WTC11 (cell line): Measurements from ENCODE around the gene ERH. TPM values are rescaled to one million over a fixed set of nuclear protein-coding genes. Genes with fewer than 3 reads are reported as not detected.
"Not testable (repeated sequence)": the region's sequence is repeated elsewhere in the genome, so short reads cannot be mapped to it uniquely, and the experiment has no call there.

ENCODE experiments used
- ATAC-seq: fragments of 200-7000 bp; cut with Tn5 transposase; 2 replicates; pipeline ENCODE4 v1.10.0; 2021; ENCODE audit warnings: mild to moderate bottlenecking, moderate library complexity
- CTCF ChIA-PET: fragments of 300-600 bp; sonication (Branson Sonifier 250); formaldehyde crosslinking; loops from one replicate; lab custom pipeline; 2021; ENCODE audit warnings: antibody characterized with exemption; lab: Charles Lee
- POLR2A ChIA-PET: fragments of 350-600 bp; sonication (Branson Sonifier 250); formaldehyde crosslinking; loops from one replicate; lab custom pipeline; 2021; ENCODE audit warnings: antibody characterized with exemption; lab: Charles Lee
- DNase-seq: peaks from one replicate; pipeline ENCODE4 v3.0.0; 2021; ENCODE audit warnings: low spot score
- H3K27ac Mint-ChIP-seq: 2 replicates; pipeline ENCODE4 v1.8.0; 2021; ENCODE audit warnings: mixed read lengths
- H3K27me3 Mint-ChIP-seq: 2 replicates; pipeline ENCODE4 v1.8.0; 2021; ENCODE audit warnings: low read depth, mild to moderate bottlenecking, moderate library complexity, mixed read lengths
- H3K36me3 Mint-ChIP-seq: 2 replicates; pipeline ENCODE4 v1.8.0; 2021; ENCODE audit warnings: mixed read lengths
- H3K4me1 Mint-ChIP-seq: 2 replicates; pipeline ENCODE4 v1.8.0; 2022; ENCODE audit warnings: mixed read lengths
- H3K4me3 Mint-ChIP-seq: 2 replicates; pipeline ENCODE4 v1.8.0; 2021; ENCODE audit warnings: mild to moderate bottlenecking, moderate library complexity, mixed read lengths
- H3K9me3 Mint-ChIP-seq: 2 replicates; pipeline ENCODE4 v1.8.0; 2021; ENCODE audit warnings: mixed read lengths
- EMX1 ChIP-seq: fragments of 250-450 bp; sonication (Bioruptor Pico); IDR thresholded peaks from 2 replicates; pipeline ENCODE4 v1.8.0; 2021; ENCODE audit warnings: mild to moderate bottlenecking
- KAT7 ChIP-seq: sonication (generic); formaldehyde crosslinking; IDR thresholded peaks from 2 replicates; pipeline ENCODE4 v1.8.1; 2023; ENCODE audit warnings: missing genetic modification reagents, mild to moderate bottlenecking, borderline replicate concordance
- NFATC4 ChIP-seq: fragments of 250-450 bp; sonication (Bioruptor Pico); IDR thresholded peaks from 2 replicates; pipeline ENCODE4 v1.9.0; 2021; ENCODE audit warnings: mild to moderate bottlenecking
- NR1H2 ChIP-seq: sonication (generic); formaldehyde crosslinking; IDR thresholded peaks from 2 replicates; pipeline ENCODE4 v1.9.0; 2021; ENCODE audit warnings: mild to moderate bottlenecking, moderate library complexity, missing genetic modification reagents
- NR2C2 ChIP-seq: sonication (generic); formaldehyde crosslinking; IDR thresholded peaks from 2 replicates; pipeline ENCODE4 v1.8.0; 2022; ENCODE audit warnings: mild to moderate bottlenecking, missing genetic modification reagents
- OVOL2 ChIP-seq: fragments of 250-450 bp; sonication (Bioruptor Pico); IDR thresholded peaks from 2 replicates; pipeline ENCODE4 v1.9.0; 2021; ENCODE audit warnings: mild to moderate bottlenecking, borderline replicate concordance
- PRRX2 ChIP-seq: fragments of 250-450 bp; sonication (Bioruptor Pico); IDR thresholded peaks from 2 replicates; pipeline ENCODE4 v1.8.0; 2021; ENCODE audit warnings: mild to moderate bottlenecking
- TCF7 ChIP-seq: sonication (generic); formaldehyde crosslinking; IDR thresholded peaks from 2 replicates; pipeline ENCODE4 v1.8.0; 2022; ENCODE audit warnings: mild to moderate bottlenecking, low read depth, missing genetic modification reagents, moderate library complexity
- ZNF232 ChIP-seq: sonication (generic); formaldehyde crosslinking; IDR thresholded peaks from 2 replicates; pipeline ENCODE4 v1.8.0; 2022; ENCODE audit warnings: mild to moderate bottlenecking, missing genetic modification reagents
- ZNF263 ChIP-seq: sonication (generic); formaldehyde crosslinking; IDR thresholded peaks from 2 replicates; pipeline ENCODE4 v1.8.1; 2022; ENCODE audit warnings: low read depth, mild to moderate bottlenecking, moderate library complexity, missing genetic modification reagents
- ZNF281 ChIP-seq: sonication (generic); formaldehyde crosslinking; IDR thresholded peaks from 2 replicates; pipeline ENCODE4 v1.8.0; 2023; ENCODE audit warnings: mild to moderate bottlenecking, missing genetic modification reagents
- ZNF425 ChIP-seq: fragments of 250-450 bp; sonication (Bioruptor Pico); conservative IDR thresholded peaks from 2 replicates; pipeline ENCODE4 v1.9.0; 2021; ENCODE audit warnings: mild to moderate bottlenecking
- ZNF671 ChIP-seq: fragments of 250-450 bp; sonication (Bioruptor Pico); IDR thresholded peaks from 2 replicates; pipeline ENCODE4 v1.8.0; 2021; ENCODE audit warnings: mild to moderate bottlenecking
- total RNA-seq: library from RNA; stranded (reverse); gene quantifications from 3 replicates; pipeline ENCODE4 v1.2.3, GENCODE V29; 2021
- TF ChIP-seq, protein P1 (sequence below): sonication (generic); formaldehyde crosslinking; IDR thresholded peaks from 2 replicates; pipeline ENCODE4 v1.8.1; 2022; ENCODE audit warnings: missing genetic modification reagents, borderline replicate concordance
- TF ChIP-seq, protein P2 (sequence below): sonication (generic); formaldehyde crosslinking; IDR thresholded peaks from 2 replicates; pipeline ENCODE4 v1.8.1; 2023; ENCODE audit warnings: mild to moderate bottlenecking, missing genetic modification reagents, moderate library complexity
- TF ChIP-seq, protein P3 (sequence below): sonication (generic); formaldehyde crosslinking; IDR thresholded peaks from 2 replicates; pipeline ENCODE4 v1.8.1; 2023; ENCODE audit warnings: mild to moderate bottlenecking, missing genetic modification reagents, borderline replicate concordance
- TF ChIP-seq, protein P4 (sequence below): sonication (generic); formaldehyde crosslinking; IDR thresholded peaks from 2 replicates; pipeline ENCODE4 v1.8.1; 2022; ENCODE audit warnings: mild to moderate bottlenecking, moderate library complexity, missing genetic modification reagents

The ERH gene
- total RNA-seq, 1 experiment from 2014 or later = 363 TPM

GRCh38 chr14:69395929-69396328 lies 2.2 kb downstream of the ERH start (continued):
- TF ChIP-seq ZNF281 = no peak
- no peak for TF ChIP-seq EMX1 (CRISPR knock-in tag)
- TF ChIP-seq OVOL2 (CRISPR knock-in tag) = no peak
- no peak for TF ChIP-seq ZNF671
- TF ChIP-seq KAT7 (CRISPR knock-in tag) = no peak
- TF ChIP-seq ZNF263 (CRISPR knock-in tag) = no peak
- TF ChIP-seq, protein P1, sequence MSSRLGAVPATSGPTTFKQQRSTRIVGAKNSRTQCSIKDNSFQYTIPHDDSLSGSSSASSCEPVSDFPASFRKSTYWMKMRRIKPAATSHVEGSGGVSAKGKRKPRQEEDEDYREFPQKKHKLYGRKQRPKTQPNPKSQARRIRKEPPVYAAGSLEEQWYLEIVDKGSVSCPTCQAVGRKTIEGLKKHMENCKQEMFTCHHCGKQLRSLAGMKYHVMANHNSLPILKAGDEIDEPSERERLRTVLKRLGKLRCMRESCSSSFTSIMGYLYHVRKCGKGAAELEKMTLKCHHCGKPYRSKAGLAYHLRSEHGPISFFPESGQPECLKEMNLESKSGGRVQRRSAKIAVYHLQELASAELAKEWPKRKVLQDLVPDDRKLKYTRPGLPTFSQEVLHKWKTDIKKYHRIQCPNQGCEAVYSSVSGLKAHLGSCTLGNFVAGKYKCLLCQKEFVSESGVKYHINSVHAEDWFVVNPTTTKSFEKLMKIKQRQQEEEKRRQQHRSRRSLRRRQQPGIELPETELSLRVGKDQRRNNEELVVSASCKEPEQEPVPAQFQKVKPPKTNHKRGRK (CRISPR knock-in tag) = no peak
- no peak for TF ChIP-seq NFATC4
- TF ChIP-seq, protein P2, sequence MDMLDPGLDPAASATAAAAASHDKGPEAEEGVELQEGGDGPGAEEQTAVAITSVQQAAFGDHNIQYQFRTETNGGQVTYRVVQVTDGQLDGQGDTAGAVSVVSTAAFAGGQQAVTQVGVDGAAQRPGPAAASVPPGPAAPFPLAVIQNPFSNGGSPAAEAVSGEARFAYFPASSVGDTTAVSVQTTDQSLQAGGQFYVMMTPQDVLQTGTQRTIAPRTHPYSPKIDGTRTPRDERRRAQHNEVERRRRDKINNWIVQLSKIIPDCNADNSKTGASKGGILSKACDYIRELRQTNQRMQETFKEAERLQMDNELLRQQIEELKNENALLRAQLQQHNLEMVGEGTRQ = no peak

DNA sequence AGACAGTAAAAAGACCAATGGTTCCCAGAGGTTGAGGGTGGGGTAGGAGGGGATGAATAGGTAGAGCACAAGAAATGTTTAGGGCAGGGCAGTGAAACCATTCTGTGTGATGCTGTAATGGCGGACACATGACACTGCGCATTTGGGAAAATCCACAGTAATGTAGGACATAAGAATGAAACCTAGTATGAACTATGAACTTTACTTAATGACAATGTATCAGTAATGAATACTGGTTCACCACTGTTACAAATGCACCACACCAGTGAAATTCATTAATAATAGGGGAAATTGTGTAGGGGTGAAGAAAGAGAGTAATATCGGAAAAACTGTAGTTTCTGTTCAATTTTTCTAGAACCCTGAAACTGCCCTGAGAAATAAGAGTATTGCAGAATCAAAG lies 5.6 kb downstream of the ERH start:
- no peak for ATAC-seq
- peaks cover 84% of the 10 kb centered on the region for H3K36me3 Mint-ChIP-seq
- ChIA-PET CTCF (no interaction called here), POLR2A (no interaction called here)
- no peaks in the 10 kb centered on the region for H3K9me3 Mint-ChIP-seq
- TF ChIP-seq, protein P3, sequence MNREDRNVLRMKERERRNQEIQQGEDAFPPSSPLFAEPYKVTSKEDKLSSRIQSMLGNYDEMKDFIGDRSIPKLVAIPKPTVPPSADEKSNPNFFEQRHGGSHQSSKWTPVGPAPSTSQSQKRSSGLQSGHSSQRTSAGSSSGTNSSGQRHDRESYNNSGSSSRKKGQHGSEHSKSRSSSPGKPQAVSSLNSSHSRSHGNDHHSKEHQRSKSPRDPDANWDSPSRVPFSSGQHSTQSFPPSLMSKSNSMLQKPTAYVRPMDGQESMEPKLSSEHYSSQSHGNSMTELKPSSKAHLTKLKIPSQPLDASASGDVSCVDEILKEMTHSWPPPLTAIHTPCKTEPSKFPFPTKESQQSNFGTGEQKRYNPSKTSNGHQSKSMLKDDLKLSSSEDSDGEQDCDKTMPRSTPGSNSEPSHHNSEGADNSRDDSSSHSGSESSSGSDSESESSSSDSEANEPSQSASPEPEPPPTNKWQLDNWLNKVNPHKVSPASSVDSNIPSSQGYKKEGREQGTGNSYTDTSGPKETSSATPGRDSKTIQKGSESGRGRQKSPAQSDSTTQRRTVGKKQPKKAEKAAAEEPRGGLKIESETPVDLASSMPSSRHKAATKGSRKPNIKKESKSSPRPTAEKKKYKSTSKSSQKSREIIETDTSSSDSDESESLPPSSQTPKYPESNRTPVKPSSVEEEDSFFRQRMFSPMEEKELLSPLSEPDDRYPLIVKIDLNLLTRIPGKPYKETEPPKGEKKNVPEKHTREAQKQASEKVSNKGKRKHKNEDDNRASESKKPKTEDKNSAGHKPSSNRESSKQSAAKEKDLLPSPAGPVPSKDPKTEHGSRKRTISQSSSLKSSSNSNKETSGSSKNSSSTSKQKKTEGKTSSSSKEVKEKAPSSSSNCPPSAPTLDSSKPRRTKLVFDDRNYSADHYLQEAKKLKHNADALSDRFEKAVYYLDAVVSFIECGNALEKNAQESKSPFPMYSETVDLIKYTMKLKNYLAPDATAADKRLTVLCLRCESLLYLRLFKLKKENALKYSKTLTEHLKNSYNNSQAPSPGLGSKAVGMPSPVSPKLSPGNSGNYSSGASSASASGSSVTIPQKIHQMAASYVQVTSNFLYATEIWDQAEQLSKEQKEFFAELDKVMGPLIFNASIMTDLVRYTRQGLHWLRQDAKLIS = no peak
- TF ChIP-seq, protein P4, sequence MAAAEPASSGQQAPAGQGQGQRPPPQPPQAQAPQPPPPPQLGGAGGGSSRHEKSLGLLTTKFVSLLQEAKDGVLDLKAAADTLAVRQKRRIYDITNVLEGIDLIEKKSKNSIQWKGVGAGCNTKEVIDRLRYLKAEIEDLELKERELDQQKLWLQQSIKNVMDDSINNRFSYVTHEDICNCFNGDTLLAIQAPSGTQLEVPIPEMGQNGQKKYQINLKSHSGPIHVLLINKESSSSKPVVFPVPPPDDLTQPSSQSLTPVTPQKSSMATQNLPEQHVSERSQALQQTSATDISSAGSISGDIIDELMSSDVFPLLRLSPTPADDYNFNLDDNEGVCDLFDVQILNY (CRISPR knock-in tag) = no peak
- no peak for TF ChIP-seq NR1H2 (CRISPR knock-in tag)
- TF ChIP-seq TCF7 = no peak
- TF ChIP-seq EMX1 (CRISPR knock-in tag) = no peak
- TF ChIP-seq ZNF425 (CRISPR knock-in tag) = no peak
- TF ChIP-seq ZNF232 (CRISPR knock-in tag) = no peak
- TF ChIP-seq PRRX2 (CRISPR knock-in tag) = no peak
- TF ChIP-seq NR2C2 = no peak
- H3K27me3 Mint-ChIP-seq = no peaks in the 10 kb centered on the region
- H3K4me3 Mint-ChIP-seq = no peak overlapping the region
- H3K27ac Mint-ChIP-seq = no peak overlapping the region; the same call in 1 of the 2 replicates
- H3K4me1 Mint-ChIP-seq = peaks cover 31% of the 10 kb centered on the region
- no peak for DNase-seq

GRCh38 chr14:69391400-69391799 lies 6.7 kb downstream of the ERH start:
- H3K4me3 Mint-ChIP-seq, H3K9me3 Mint-ChIP-seq, DNase-seq, H3K27me3 Mint-ChIP-seq, H3K27ac Mint-ChIP-seq, ATAC-seq, POLR2A ChIA-PET: not testable (repeated sequence)
- CTCF ChIA-PET = interaction anchor here (0.6 to 1.5 kb wide), 3 partner anchors 68 to 334 kb away, joined by 3 to 6 read pairs (median 5); no protein-coding TSS in a partner anchor
- H3K4me1 Mint-ChIP-seq = peaks cover 22% of the 10 kb centered on the region
- peaks cover 83% of the 10 kb centered on the region for H3K36me3 Mint-ChIP-seq
